GM23248 (cell line): ENCODE measurements around the gene ZNRF1.

Experiments
- EZH2 ChIP-seq: fragments of 200-600 bp; sonication (generic); IDR thresholded peaks from 2 replicates; pipeline ENCODE4 v1.6.1; 2018; ENCODE audit warnings: antibody characterized with exemption, mild to moderate bottlenecking; ENCODE audit not compliant: insufficient read depth, poor library complexity, severe bottlenecking
- EZH2phosphoT487 ChIP-seq: fragments of 200-600 bp; sonication (generic); IDR thresholded peaks from 2 replicates; pipeline ENCODE4 v1.6.1; 2018; ENCODE audit warnings: antibody characterized with exemption, moderate library complexity, mild to moderate bottlenecking, low read depth; ENCODE audit not compliant: insufficient read depth

GRCh38 chr16:75003931-75004330 is 5.1 kb downstream of the ZNRF1 start:
- TF ChIP-seq EZH2phosphoT487: no peak
- no peak for TF ChIP-seq EZH2
